ENCODE data around the gene PXMP2.

The PXMP2 gene
- 0.40 to 2.3 (median 1.2) reads per million in 17 experiments for total RNA-seq

- peak; percentile 96 to 99 (median 98) for DNase-seq
Measured at GRCh38 chr12:132687211-132688164, at the start of gene PXMP2, which contains the start of gene POLE. Gene PXMP2 (plus strand): TSS chr12:132687587. CDS start chr12:132687671, 84 bp downstream. Gene POLE (minus strand): TSS chr12:132687342. CDS start chr12:132687315, 27 bp downstream.

- no peak for DNase-seq
Measured at GRCh38 chr12:132637811-132638210, 49.6 kb upstream of the PXMP2 start.

GRCh38 chr12:132638541-132639408 is 48.6 kb upstream of the PXMP2 start:
- peak; percentile 13 to 49 (median 34) for DNase-seq

GRCh38 chr12:132639956-132640520 is 47.3 kb upstream of the PXMP2 start:
- no peak for DNase-seq

- DNase-seq, result no peak
Measured at GRCh38 chr12:132640936-132641335, 46.5 kb upstream of the PXMP2 start.

GRCh38 chr12:132641811-132642650 is 45.4 kb upstream of the PXMP2 start:
- DNase-seq, result no peak

GRCh38 chr12:132642846-132643835 is 44.2 kb upstream of the PXMP2 start:
- DNase-seq, result no peak

- DNase-seq, result no peak
Measured at GRCh38 chr12:132646850-132647249, 40.5 kb upstream of the PXMP2 start.

- no peak for DNase-seq
Measured at GRCh38 chr12:132647858-132648257, 39.5 kb upstream of the PXMP2 start.

GRCh38 chr12:132648616-132649225 is 38.7 kb upstream of the PXMP2 start:
- no peak for DNase-seq

- no peak for DNase-seq
Measured at GRCh38 chr12:132649226-132649945, 38.0 kb upstream of the PXMP2 start.

- no peak for DNase-seq
Measured at GRCh38 chr12:132651444-132652100, 35.8 kb upstream of the PXMP2 start.

- no peak for DNase-seq
Measured at GRCh38 chr12:132653567-132654290, 33.7 kb upstream of the PXMP2 start.

GRCh38 chr12:132657004-132657727 is 30.2 kb upstream of the PXMP2 start:
- DNase-seq, result peak; percentile 5 to 43 (median 40)

GRCh38 chr12:132658149-132658894 is 29.1 kb upstream of the PXMP2 start:
- peak; percentile 6 to 44 (median 28) for DNase-seq

- DNase-seq, result no peak
Measured at GRCh38 chr12:132659146-132659545, 28.2 kb upstream of the PXMP2 start.

Measured in suppressor macrophage (primary cell).